K562 (cell line): ENCODE results near the gene NEU1. TPM values are rescaled to one million over a fixed set of nuclear protein-coding genes. Genes with fewer than 3 reads are reported as not detected.
A peak's percentile ranks its signal among the peaks of the same experiment; 100 is the strongest.

Source experiments
- CHD7 ChIP-seq: fragments of 200-600 bp; sonication (generic); IDR thresholded peaks from one replicate; pipeline ENCODE4 v1.6.1; 2012; ENCODE audit warnings: mild to moderate bottlenecking, low read depth, low read length, inconsistent platforms
- DMBX1 ChIP-seq: fragments of 250-450 bp; sonication (Bioruptor Pico); IDR thresholded peaks from 2 replicates; pipeline ENCODE4 v1.8.0; 2022; ENCODE audit warnings: inconsistent platforms, mild to moderate bottlenecking, moderate library complexity, borderline replicate concordance
- FOXJ3 ChIP-seq: sonication (generic); formaldehyde crosslinking; IDR thresholded peaks from 2 replicates; pipeline ENCODE4 v1.4.0; 2020; ENCODE audit warnings: mild to moderate bottlenecking, missing genetic modification reagents
- HNRNPL ChIP-seq: fragments of 200-400 bp; formaldehyde crosslinking; IDR thresholded peaks from 2 replicates; pipeline ENCODE4 v1.6.1; 2017; ENCODE audit warnings: low read depth, mild to moderate bottlenecking, low read length
- JUNB ChIP-seq: fragments of 450-650 bp; formaldehyde crosslinking; conservative IDR thresholded peaks from 2 replicates; pipeline ENCODE4 v1.4.0; 2020; ENCODE audit warnings: mild to moderate bottlenecking
- NKRF ChIP-seq: fragments of 450-650 bp; IDR thresholded peaks from 2 replicates; pipeline ENCODE4 v1.6.1; 2016; ENCODE audit warnings: borderline replicate concordance
- PBX2 ChIP-seq, 2 experiments: IDR thresholded peaks in 1 of 2; conservative IDR thresholded peaks in 1 of 2; 2 replicates each; pipeline ENCODE4 v1.6.1; 2016; ENCODE audit warnings: low read depth in 2 of 2, mild to moderate bottlenecking in 1 of 2, missing compliant biosample characterization in 1 of 2, missing genetic modification characterization in 1 of 2, moderate library complexity in 1 of 2
- SRSF7 ChIP-seq: fragments of 200-400 bp; formaldehyde crosslinking; optimal IDR thresholded peaks from 2 replicates; pipeline ENCODE3; 2017; ENCODE audit warnings: mild to moderate bottlenecking, low read depth, low read length
- polyA plus RNA-seq, 8 experiments: library from polyadenylated mRNA; depleted of rRNA in 4 of 8; stranded (reverse) in 5 of 8; unstranded in 3 of 8; fragments of >200 nt; fragmentation: Nextera tagmentation in 2 of 8; fragmentation: Illumina TruSeq in 1 of 8; extraction: Ambion mirVana in 2 of 8; extraction: Trizol in 1 of 8; gene quantifications; 2 replicates each; pipeline versions ENCODE4 v1.2.1 to v1.2.3, GENCODE V29; 2011 to 2014; ENCODE audit warnings: inconsistent platforms in 1 of 8, missing spikeins in 1 of 8
- total RNA-seq, 7 experiments: library from RNA; depleted of rRNA in 6 of 7; stranded (reverse); fragments of >200 nt in 6 of 7; fragmentation: Illumina TruSeq in 2 of 7; extraction: Trizol in 2 of 7; gene quantifications; 2 replicates each; pipeline versions ENCODE4 v1.2.1 to v1.2.3, GENCODE V29; 2011 to 2021; ENCODE audit warnings: low replicate concordance in 1 of 7

Gene NEU1
- total and polyA plus RNA-seq, 9 of the 15 experiments (the other 6 are each of a cell fraction or from before 2014, with no cell fraction given), result 14.8 to 67.8 (median 51.0) TPM

- TF ChIP-seq CHD7, result no peak
- no peak for TF ChIP-seq PBX2 (CRISPR knock-in tag; IDR thresholded peaks at IDR 0.05; ENCODE audit: low read depth)
- TF ChIP-seq PBX2 (tag; conservative IDR thresholded peaks at IDR 0.05; ENCODE audit: low read depth), result peak; percentile 78
- no peak for TF ChIP-seq SRSF7
- no peak; the same call in 1 of the 2 replicates for TF ChIP-seq DMBX1 (CRISPR knock-in tag)
- TF ChIP-seq FOXJ3 (CRISPR knock-in tag), result no peak
- no peak for TF ChIP-seq HNRNPL
- peak; percentile 44 for TF ChIP-seq JUNB (CRISPR knock-in tag)
- peak; percentile 100 for TF ChIP-seq NKRF
Measured at GRCh38 chr6:31862344-31863235, at the start of gene NEU1 (continued).
